H9 (cell line): Measurements from ENCODE around the gene SNX11. TPM values are rescaled to one million over a fixed set of nuclear protein-coding genes. Genes with fewer than 3 reads are reported as not detected.

Experiments used
- DNase-seq: peaks from one replicate; pipeline ENCODE4 v3.0.0-alpha.2; 2017
- H2AFZ ChIP-seq: one replicate; pipeline ENCODE4 v1.6.1; 2013; ENCODE audit warnings: mild to moderate bottlenecking, low read length, control low read depth, moderate library complexity
- H2AK5ac ChIP-seq: 2 replicates; pipeline ENCODE4 v1.6.1; 2013; ENCODE audit warnings: low read length, control low read depth, mixed read lengths; ENCODE audit not compliant: insufficient read length
- H2BK120ac ChIP-seq: one replicate; pipeline ENCODE4 v1.6.1; 2013; ENCODE audit warnings: low read depth, mild to moderate bottlenecking, low read length, control low read depth, inconsistent platforms; ENCODE audit not compliant: poor library complexity, severe bottlenecking
- H2BK12ac ChIP-seq: 2 replicates; pipeline ENCODE4 v1.6.1; 2013; ENCODE audit warnings: low read length, control low read depth, mixed read lengths, low read depth; ENCODE audit not compliant: insufficient read length
- H2BK15ac ChIP-seq: 2 replicates; pipeline ENCODE4 v1.6.1; 2013; ENCODE audit warnings: low read depth, low read length, control low read depth
- H2BK20ac ChIP-seq: one replicate; pipeline ENCODE4 v1.6.1; 2013; ENCODE audit warnings: low read depth, mild to moderate bottlenecking, low read length, control low read depth, inconsistent platforms; ENCODE audit not compliant: poor library complexity, severe bottlenecking
- H2BK5ac ChIP-seq: 2 replicates; pipeline ENCODE4 v1.6.1; 2013; ENCODE audit warnings: low read length, control low read depth, mixed read lengths; ENCODE audit not compliant: insufficient read length
- H3K14ac ChIP-seq: 2 replicates; pipeline ENCODE4 v1.6.1; 2013; ENCODE audit warnings: low read length, control low read depth; ENCODE audit not compliant: insufficient read depth
- H3K18ac ChIP-seq: 2 replicates; pipeline ENCODE4 v1.6.1; 2013; ENCODE audit warnings: low read depth, mild to moderate bottlenecking, mixed read lengths, low read length, control low read depth; ENCODE audit not compliant: insufficient read length
- H3K23ac ChIP-seq: 2 replicates; pipeline ENCODE4 v1.6.1; 2013; ENCODE audit warnings: low read length, control low read depth, mixed read lengths, low read depth; ENCODE audit not compliant: insufficient read length
- H3K23me2 ChIP-seq: 2 replicates; pipeline ENCODE4 v1.6.1; 2013; ENCODE audit warnings: low read depth, mild to moderate bottlenecking, mixed read lengths, low read length, control low read depth; ENCODE audit not compliant: insufficient read length, poor library complexity, severe bottlenecking
- H3K27ac ChIP-seq: 2 replicates; pipeline ENCODE4 v1.5.1; 2013; ENCODE audit warnings: low read length, control low read depth, mixed read lengths, low read depth; ENCODE audit not compliant: insufficient read length
- H3K27me3 ChIP-seq: 2 replicates; pipeline ENCODE4 v1.6.1; 2013; ENCODE audit warnings: low read length, control low read depth, inconsistent platforms; ENCODE audit not compliant: insufficient read depth
- H3K4ac ChIP-seq: 2 replicates; pipeline ENCODE4 v1.6.1; 2013; ENCODE audit warnings: low read depth, mild to moderate bottlenecking, control low read depth, inconsistent platforms, low read length, moderate library complexity
- H3K4me1 ChIP-seq: 2 replicates; pipeline ENCODE4 v1.6.1; 2013; ENCODE audit warnings: low read length, control low read depth, inconsistent platforms; ENCODE audit not compliant: insufficient read depth
- H3K4me2 ChIP-seq: 2 replicates; pipeline ENCODE4 v1.6.1; 2013; ENCODE audit warnings: low read length, control low read depth, mixed read lengths; ENCODE audit not compliant: insufficient read length, insufficient read depth
- H3K56ac ChIP-seq: 2 replicates; pipeline ENCODE4 v1.6.1; 2013; ENCODE audit warnings: low read depth, mild to moderate bottlenecking, mixed read lengths, low read length, control low read depth; ENCODE audit not compliant: insufficient read length
- H3K79me1 ChIP-seq: 2 replicates; pipeline ENCODE4 v1.6.1; 2013; ENCODE audit warnings: low read depth, mild to moderate bottlenecking, moderate library complexity, low read length, control low read depth, inconsistent platforms; ENCODE audit not compliant: insufficient read depth, poor library complexity, severe bottlenecking
- H3K79me2 ChIP-seq: 2 replicates; pipeline ENCODE4 v1.6.1; 2013; ENCODE audit warnings: low read length, control low read depth, inconsistent platforms; ENCODE audit not compliant: insufficient read depth
- H3K9ac ChIP-seq: 2 replicates; pipeline ENCODE4 v1.6.1; 2013; ENCODE audit warnings: low read length, control low read depth, mixed read lengths; ENCODE audit not compliant: insufficient read length; ENCODE audit errors: extremely low read depth
- H3K9me3 ChIP-seq: one replicate; pipeline ENCODE4 v1.6.1; 2013; ENCODE audit warnings: low read depth, low read length, inconsistent platforms; ENCODE audit not compliant: control insufficient read depth
- H3T11ph ChIP-seq: one replicate; pipeline ENCODE4 v1.6.1; 2013; ENCODE audit warnings: mild to moderate bottlenecking, low read length, control low read depth, inconsistent platforms
- H4K20me1 ChIP-seq: one replicate; pipeline ENCODE4 v1.6.1; 2013; ENCODE audit not compliant: control insufficient read depth, insufficient read length, insufficient read depth
- H4K5ac ChIP-seq: 2 replicates; pipeline ENCODE4 v1.6.1; 2013; ENCODE audit warnings: low read depth, mild to moderate bottlenecking, mixed read lengths, low read length, control low read depth; ENCODE audit not compliant: insufficient read length
- H4K8ac ChIP-seq: replicated peaks from 2 replicates; pipeline ENCODE4 v1.6.1; 2013; ENCODE audit warnings: low read length, control low read depth, mixed read lengths, low read depth; ENCODE audit not compliant: insufficient read length
- H4K91ac ChIP-seq: 2 replicates; pipeline ENCODE4 v1.6.1; 2013; ENCODE audit warnings: low read depth, mild to moderate bottlenecking, moderate library complexity, mixed read lengths, low read length, control low read depth; ENCODE audit not compliant: insufficient read length
- H3K27ac Mint-ChIP-seq, 3 experiments: 2 replicates in 2 of 3; 3 replicates in 1 of 3; pipeline ENCODE4 v1.8.0; 2020 to 2021; ENCODE audit warnings: mixed read lengths in 3 of 3, mild to moderate bottlenecking in 1 of 3, moderate library complexity in 1 of 3
- H3K27me3 Mint-ChIP-seq: 2 replicates; pipeline ENCODE4 v1.8.0; 2021; ENCODE audit warnings: low read depth, mild to moderate bottlenecking, moderate library complexity, mixed read lengths
- H3K36me3 Mint-ChIP-seq, 3 experiments: 2 replicates in 2 of 3; 3 replicates in 1 of 3; pipeline ENCODE4 v1.8.0; 2020 to 2021; ENCODE audit warnings: low read depth in 3 of 3, mixed read lengths in 3 of 3; ENCODE audit not compliant: insufficient read depth in 1 of 3
- H3K4me1 Mint-ChIP-seq, 2 experiments: 2 replicates each; pipeline ENCODE4 v1.8.0; 2020; ENCODE audit warnings: mixed read lengths in 2 of 2
- H3K4me3 Mint-ChIP-seq, 2 experiments: 2 replicates in 1 of 2; 3 replicates in 1 of 2; pipeline ENCODE4 v1.8.0; 2020 to 2021; ENCODE audit warnings: mild to moderate bottlenecking in 2 of 2, mixed read lengths in 2 of 2, moderate library complexity in 1 of 2
- H3K9me3 Mint-ChIP-seq, 2 experiments: 2 replicates in 1 of 2; 3 replicates in 1 of 2; pipeline ENCODE4 v1.8.0; 2020; ENCODE audit warnings: mild to moderate bottlenecking in 2 of 2, mixed read lengths in 2 of 2, moderate library complexity in 1 of 2
- WGBS: extraction: QIAGEN DNeasy Blood & Tissue Kit; methylation state at CpG from one replicate; pipeline ENCODE4 v1.1.7; 2013; ENCODE audit warnings: missing lambda C conversion rate, low lambda C conversion rate, mixed read lengths; ENCODE audit not compliant: insufficient read length; ENCODE audit errors: extremely low coverage; 5-methylcytosine and 5-hydroxymethylcytosine counted together
- total RNA-seq: library from RNA; stranded (reverse); gene quantifications from 2 replicates; pipeline ENCODE4 v1.2.1, GENCODE V29; 2021
- TF ChIP-seq, protein P1 (sequence below): fragments of 200-600 bp; sonication (generic); conservative IDR thresholded peaks from 3 replicates; pipeline ENCODE4 v1.8.0; 2021; ENCODE audit warnings: antibody characterized with exemption, mild to moderate bottlenecking

Gene SNX11
- total RNA-seq, 1 experiment from 2014 or later, result 20.0 TPM

DNA sequence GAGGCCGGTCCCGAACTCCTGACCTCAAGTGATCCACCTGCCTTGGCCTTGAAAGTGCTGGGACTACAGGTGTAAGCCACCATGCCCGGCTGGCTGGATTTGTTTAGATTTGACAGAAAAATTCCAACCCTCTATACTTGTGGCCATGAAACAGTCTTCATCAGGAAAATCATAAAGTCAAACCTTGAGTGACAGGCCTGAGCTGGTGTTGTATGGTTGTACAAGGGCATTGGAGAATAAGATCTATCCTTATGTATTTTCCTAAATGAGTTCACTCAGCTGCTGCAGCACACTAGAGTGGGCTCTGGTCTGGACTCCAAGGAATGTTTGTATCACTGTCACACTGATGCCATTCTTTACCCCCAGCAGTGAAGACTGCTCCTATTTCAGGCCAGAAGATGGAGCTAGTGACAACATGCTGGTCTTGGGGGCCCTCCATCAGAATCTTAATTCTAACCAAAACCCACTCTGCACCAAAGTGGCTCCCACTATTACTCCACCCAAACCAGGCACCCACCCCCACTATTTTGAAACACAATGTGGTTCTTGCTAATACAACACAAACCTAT is 27.4 kb downstream of the SNX11 start:
- Histone ChIP-seq H2BK20ac (no peak overlapping the region), H3K79me1 (no peaks in the 10 kb centered on the region), H3K79me2 (no peaks in the 10 kb centered on the region), H2AK5ac (no peak overlapping the region), H3K4me1 (no peaks in the 10 kb centered on the region), H3K27ac (no peak overlapping the region), H3K56ac (no peak overlapping the region), H3K4me2 (no peak overlapping the region), H3K9ac (no peak overlapping the region), H3K9me3 (no peaks in the 10 kb centered on the region), H3K23me2 (no peaks in the 10 kb centered on the region), H3K23ac (no peak overlapping the region), H2BK12ac (no peak overlapping the region), H3T11ph (no peak overlapping the region), H2BK5ac (no peak overlapping the region), H3K4ac (no peak overlapping the region), H4K91ac (no peak overlapping the region), H4K5ac (no peak overlapping the region), H3K14ac (no peak overlapping the region), H3K27me3 (no peaks in the 10 kb centered on the region), H2BK120ac (no peak overlapping the region), H2AFZ (no peak overlapping the region), H2BK15ac (no peak overlapping the region), H3K18ac (no peak overlapping the region), H4K8ac (no peak overlapping the region), H4K20me1 (no peaks in the 10 kb centered on the region)
- Mint-ChIP-seq H3K9me3 (no peaks in the 10 kb centered on the region; a peak in 1 of 5 replicates), H3K4me1 (peaks cover 4 to 7% of the 10 kb centered on the region in 2 experiments), H3K36me3 (no peaks in the 10 kb centered on the region), H3K27ac (no peak overlapping the region; a peak in 1 of 7 replicates), H3K27me3 (peaks cover 6% of the 10 kb centered on the region), H3K4me3 (no peak overlapping the region; a peak in 1 of 5 replicates)
- TF ChIP-seq, protein P1, sequence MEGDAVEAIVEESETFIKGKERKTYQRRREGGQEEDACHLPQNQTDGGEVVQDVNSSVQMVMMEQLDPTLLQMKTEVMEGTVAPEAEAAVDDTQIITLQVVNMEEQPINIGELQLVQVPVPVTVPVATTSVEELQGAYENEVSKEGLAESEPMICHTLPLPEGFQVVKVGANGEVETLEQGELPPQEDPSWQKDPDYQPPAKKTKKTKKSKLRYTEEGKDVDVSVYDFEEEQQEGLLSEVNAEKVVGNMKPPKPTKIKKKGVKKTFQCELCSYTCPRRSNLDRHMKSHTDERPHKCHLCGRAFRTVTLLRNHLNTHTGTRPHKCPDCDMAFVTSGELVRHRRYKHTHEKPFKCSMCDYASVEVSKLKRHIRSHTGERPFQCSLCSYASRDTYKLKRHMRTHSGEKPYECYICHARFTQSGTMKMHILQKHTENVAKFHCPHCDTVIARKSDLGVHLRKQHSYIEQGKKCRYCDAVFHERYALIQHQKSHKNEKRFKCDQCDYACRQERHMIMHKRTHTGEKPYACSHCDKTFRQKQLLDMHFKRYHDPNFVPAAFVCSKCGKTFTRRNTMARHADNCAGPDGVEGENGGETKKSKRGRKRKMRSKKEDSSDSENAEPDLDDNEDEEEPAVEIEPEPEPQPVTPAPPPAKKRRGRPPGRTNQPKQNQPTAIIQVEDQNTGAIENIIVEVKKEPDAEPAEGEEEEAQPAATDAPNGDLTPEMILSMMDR, result peak; percentile 56; the same call in 2 of the 3 replicates
- no CpG with 5 or more reads among the region's 3 CpGs for WGBS
- peak; percentile 56 for DNase-seq
